NCI-H1694 treated with DMSO at 0.1 percent for 48 hours (cell line): ENCODE results near the gene CCDC187.

Experiments
- DNase-seq: peaks from one replicate; lab custom pipeline; 2025; lab: John Stamatoyannopoulos, UW

The CCDC187 gene

DNA sequence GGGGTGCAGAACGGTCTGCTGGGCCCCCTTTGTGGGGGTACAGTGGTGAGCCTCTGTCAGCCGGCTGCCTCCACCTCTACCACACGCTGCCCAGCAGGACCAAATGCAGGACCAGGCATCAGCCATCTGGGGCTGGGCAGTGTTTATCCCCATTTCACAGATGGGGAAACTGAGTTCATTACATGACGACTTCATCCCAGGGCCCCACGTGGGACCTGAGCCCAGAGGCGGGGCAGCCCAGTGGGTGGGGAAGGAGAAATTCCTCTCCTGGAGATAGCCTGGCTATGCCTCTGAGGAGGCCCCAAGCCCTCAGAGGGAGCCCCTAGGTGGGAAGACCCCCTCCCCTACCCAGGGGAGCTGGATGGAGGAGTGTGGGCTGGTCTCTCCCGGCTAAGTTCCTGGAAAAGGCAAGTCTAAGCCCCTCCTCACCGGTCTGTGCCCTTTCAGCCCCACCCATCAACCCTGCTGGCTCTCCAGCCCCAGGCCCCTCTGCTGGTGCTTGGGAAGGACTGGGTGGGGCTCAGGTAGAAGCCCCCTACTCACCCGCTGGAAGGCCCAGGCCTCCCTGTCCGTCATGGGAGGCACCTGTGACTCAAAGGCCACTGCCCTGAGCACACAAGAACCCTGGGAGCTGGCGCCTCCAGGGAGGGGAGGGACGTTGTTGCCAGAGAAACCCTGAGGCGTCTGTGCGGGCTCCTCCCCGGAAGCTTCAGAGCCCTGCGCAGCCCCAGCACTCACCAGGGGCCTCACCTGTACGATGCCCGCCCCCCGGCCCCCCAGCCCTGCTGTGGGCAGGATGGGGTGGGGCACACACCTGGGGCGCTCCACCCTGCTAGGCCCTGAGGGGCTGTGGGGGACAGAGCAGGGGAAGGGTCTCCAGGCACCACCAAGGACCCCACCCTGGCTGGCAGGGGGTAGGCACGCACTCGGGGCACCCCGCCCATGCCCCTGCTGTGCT, 7.4 kb upstream of the CCDC187 start:
- DNase-seq, result peak; percentile 45

DNA sequence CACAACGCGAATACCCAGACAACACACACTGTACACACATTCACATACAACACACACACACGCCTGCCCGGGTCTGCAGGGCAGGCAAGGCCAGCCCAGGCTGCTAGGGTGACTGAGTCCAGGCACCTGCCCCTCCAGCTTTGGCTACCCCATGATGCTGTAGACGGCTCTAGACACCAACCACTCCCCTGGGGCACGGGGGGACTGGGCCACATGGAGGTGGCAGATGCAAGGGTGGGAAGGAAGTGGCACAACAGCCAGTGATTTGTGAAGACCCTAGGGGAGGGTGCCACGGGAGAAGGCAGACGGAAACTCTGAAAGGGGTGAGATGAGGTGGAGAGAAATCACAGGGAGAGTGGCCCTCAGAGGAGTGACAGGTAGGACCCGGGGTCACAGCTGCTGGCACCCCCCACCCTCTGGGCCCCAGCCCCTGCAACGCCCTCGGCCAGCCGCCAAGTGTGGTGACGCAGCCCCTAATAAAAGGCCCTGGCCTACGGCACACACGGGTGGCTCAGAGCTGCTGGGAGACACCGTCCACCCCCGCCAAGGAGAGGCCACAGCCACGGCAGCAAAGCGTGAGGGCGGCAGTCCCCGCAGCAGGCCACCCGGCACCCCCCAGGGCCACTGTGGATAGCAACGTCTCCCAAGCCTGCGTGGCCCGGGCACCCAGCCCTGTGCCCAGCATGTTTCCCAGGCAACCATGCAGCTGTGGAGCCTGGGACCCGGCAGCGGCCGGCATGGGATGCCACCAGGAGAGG, 6.6 kb upstream of the CCDC187 start:
- peak; percentile 84 for DNase-seq

DNA sequence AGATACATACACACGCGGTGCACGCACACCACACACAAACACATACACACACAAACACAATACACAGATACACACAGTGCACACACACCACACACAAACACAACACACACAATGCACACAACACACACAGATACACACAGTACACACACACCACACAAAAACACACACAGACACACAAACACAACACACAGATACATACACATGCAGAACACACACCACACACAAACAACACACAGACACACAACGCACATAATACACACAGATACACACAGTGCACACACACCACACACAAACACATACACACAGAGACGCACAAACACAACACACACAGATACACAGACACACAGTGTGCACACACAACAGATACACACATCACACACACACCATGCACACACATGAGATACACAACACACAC, 5.9 kb upstream of the CCDC187 start:
- no peak for DNase-seq

DNA sequence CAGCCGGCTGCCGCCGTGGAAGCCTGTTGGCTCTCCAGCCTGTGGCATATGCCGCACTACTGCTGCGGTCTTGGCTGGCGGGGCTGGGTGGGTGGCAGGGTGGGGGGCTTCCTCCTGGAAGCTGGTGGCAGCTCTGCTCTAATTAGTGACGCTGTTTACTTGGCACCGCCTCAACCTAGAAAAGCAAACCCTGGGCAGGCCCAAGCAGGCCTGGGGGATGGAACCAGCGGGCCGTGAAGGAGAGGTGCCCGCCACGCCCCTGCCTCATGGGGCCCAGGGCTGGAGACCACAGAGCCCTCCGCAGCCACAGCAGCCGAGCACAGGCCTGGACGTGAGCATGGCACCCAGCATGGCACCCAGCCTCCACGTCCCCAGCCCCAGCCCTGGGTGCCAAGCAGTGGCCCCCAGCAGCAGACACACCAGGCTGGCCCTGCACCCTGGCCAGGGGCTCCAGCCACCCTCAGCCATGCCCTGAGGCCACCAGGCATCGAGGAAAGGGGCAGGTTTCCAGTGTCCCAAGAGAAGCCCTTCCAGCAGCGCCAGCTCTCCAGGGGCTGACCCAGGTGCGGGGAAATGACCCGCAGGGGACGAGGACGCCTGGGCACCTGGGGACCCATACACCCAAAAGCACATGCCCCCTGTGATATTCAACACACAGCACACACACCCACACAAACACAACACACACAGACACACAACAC, 5.4 kb upstream of the CCDC187 start:
- DNase-seq, result peak; percentile 94

DNA sequence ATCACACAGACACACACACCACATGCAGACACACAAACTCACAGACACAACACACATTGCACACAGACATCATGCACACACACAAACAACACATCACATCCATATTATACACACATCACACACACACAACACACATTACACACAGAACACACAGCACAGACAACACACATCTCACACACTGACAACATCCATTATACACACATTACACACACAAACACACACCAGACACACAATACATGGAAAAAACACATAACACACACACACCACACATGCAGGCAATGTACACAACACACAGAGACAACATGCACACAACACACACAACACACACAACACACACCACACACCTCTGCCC, 4.8 kb upstream of the CCDC187 start:
- no peak for DNase-seq

DNA sequence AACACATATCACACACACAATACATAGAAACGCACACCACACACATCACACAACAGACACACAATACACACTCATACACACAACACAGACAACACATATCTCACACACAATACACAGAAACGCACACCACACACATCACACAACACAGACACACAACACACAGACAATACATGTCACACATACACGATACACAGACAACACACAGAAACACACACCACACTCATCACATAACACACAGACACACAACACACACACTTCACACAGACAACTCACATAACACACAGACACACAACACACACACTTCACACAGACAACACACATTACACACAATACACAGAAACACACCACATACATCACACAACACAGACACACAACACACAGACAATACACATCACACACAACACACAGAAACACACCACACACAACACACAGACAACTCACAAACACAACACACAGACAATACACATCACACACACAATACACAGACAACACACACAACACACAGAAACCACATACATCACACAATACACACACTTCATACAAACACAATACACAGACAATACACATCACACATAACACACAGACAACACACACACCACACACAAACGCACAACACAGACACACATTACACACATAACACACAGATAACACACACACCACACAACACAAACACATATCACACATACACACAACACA, 4.3 kb upstream of the CCDC187 start:
- no peak for DNase-seq

DNA sequence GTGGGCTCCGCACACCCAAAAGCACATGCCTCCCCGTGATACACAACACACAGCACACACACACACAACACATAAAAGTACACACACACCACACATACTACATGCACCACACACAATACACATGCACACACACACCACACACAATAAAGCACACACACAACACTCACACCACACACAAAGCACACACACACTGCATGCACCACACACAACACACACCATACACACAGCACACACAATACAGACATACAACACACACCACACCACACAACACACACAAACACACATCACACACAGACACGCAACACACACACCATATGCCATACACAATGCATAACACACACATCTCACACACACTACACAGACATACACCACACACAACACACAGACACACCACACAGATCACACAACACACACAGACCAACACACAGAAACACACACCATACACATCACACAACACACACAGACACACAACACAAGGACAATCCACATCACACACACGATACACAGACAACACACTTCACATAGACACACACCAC, 3.4 kb upstream of the CCDC187 start:
- no peak for DNase-seq

DNA sequence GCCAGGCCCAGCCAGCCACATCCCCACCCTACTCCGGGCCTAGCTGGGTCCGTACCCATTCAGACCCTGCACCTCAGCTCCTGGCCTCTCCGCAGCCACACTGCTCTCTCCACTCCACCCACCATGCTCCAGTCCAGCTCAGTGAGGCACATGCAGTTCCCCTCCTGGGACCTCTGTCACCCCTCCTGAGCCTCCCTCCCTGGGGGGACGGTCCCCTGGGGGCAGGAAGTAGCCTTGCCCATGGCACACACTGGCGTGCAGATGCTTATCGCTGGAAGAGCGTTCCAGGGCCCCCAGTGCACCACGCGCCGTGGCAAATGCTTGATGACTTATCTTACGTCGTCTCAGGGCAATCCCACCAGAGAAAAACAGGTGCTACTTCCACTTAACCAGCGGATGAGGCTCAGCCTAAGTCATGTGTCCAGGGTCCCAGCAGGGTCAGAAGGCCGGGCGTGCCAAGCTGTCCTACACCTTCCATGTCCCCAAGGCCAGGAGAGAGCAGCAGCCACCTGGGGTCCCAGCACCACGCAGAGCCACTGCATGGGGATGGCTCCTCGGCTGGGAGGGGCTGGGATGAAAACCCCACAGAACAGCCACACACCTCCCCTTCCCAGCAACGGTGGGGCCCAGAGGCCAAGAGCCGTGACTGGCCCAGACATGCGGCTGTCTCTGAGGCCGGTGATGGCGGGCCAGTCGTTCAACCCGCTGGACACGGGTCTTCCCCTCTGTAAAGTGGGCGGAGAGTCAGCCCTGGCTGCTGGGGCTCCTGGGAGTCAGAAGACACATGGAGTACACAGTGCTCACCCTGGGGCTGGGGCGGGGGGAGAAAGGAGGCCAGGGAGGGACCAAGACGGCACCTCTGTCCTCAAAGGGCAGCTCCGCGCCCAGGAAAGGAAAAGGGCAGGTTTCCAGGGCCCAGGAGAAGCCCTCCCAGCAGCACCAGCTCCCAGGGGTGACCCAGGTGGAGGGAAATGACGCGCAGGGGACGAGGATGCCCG, 2.6 kb upstream of the CCDC187 start:
- DNase-seq, result no peak

DNA sequence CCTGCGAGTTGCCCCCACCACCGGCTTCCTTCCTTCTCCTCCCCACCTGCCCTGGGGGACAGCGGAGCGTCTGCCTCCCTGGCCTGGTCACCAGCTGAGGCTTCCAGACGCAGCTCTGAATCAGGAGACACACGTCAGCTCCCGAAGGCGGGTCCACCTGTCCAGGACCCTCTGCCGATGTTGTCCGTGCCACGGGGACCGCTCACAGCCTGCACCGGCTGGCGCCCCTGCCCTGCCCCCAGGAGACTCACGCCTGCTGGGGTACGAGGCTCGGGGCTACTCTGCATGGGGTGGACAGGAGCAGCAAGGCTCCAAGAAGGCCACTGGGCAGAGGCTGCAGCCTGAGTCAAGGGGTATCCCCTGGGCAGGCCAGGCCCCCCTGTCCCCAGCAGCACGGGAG, 1.9 kb upstream of the CCDC187 start:
- no peak for DNase-seq

DNA sequence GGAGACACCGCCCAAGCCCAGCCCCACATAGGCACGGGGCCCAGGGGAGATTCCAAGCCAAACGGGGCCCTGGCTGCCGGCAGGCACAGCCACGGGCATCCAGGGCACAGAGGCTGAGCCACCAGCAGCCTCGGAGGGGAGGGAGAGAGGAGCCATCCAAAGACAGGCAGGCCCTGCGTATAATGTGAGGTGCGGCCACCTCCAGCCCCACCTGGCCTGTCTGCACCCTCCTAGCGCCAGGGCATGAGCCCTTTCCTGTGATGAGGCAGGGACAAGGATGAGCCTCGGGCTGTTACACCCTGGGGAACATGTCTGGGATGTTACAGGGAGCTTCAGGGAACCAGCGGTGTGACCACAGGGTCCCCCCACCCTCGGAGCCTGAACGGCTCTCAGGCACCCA, 1.1 kb upstream of the CCDC187 start:
- no peak for DNase-seq

DNA sequence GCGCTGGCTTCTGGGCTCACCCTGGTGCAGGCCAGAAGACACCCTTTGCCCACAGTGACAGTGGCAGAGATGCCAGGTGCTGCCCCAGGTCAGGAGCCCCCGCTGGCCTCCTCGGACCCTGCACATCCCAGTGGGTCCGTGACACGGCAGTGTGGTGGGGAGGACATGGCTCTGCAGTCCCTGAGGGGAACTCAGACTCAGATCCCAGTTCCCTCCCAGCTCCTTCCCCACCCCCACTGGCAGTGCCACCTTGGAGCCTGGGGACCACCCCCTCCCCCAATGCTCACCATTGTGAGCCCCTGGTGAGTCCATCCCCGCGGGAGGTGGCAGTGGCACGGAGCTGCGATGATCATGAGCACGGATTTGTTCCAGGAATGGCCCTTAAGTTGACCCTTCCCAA, 562 bp upstream of the CCDC187 start:
- DNase-seq, result no peak

DNA sequence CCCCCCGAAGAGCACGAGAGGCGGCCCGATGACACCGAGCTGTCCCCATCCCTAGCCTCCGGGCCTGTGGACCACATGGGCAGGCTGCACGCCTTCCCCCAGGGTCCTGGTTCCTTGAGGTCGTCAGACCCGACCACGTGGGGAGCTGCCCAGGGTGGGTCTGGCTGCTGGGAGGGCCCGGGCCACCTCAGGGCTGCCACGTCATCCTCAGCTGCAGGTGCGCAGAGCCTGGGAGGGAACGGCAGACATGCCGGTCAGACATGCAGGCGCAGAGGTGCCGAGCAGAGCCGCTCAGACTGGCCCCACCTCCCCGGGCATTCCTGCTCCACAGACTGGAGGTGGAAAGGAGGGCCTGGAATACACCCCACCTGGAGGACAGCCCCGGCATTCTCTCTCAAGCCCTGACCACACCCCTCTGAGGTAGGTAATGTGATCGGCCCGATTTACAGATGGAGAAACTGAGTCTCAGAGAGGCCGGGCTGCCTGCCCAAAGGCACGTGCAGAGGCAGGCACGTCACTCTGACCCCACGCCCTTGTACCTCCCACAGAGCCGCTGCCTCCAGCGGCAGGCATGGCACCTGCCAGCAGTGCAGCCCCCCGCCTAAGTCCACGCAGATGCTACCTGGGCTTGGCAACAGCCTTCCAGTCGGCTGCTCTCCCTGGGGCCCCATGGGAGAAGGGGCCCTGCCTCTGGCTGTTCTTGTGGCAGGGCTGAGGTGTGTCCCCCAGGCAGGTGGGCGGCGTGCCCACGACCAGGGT, 649 bp downstream of the CCDC187 start:
- DNase-seq, result no peak

DNA sequence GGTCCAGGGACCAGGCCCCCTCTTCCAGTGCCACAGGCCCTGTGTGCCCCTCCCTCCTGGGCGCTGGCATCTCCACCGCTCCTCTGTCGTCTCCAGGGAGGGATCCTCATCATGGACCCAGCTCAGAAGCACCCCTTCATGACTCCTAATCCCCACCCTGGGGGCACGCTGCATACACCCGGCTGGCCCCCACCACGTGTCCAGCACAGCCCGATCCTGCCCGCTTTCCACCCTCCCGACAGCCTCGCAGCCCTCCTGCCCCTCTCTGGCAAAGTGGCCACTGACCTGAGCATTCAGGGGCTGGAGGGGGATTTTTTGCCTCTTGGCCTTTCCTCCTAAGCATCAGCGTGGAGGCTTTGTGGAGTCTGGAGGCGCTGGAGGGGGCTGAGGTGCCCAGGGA, 1.4 kb downstream of the CCDC187 start:
- no peak for DNase-seq

DNA sequence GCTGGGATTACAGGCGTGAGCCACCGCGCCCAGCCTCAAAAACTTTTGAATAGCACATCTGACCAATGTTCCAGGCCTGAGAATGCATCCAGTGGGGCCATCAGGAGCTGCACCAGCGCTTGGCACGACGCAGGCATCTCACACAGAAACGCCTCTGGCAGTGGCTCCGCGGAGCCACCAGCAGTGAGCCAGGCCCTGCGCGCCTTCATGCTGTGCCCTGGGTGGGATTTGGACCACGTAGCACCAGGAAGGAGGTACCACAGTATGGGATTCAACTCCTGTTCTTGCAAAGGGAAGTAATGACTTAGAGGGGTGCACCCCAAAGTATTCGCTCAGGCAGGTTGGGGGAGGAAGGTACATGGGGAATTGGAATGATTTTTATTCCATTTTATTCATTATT, 3.0 kb downstream of the CCDC187 start:
- DNase-seq, result no peak

DNA sequence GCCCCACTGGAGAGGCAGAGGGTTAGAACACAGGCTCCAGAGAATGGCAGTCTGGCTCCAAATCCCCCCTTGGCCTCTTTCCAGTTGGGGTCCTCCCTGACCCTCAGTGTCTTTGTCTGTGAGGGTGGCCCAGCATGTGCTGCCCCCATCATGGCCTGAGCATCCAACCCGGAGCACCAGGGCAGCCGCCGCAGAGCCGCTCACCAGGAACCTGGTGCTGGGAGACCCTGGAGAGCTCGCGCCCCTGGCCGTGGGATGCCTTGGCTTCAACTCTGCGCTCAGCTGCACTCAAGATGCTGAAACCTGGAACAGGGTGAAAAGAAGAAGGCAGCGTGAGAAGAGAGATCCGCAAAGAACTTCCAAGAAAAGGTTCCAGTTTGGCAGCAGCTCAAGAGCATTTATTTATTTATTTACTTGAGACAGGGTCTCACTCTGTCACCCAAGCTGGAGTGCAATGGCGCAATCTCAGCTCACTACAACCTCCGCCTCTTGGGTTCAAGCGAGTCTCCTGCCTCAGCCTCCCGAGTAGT, 3.8 kb downstream of the CCDC187 start:
- no peak for DNase-seq

DNA sequence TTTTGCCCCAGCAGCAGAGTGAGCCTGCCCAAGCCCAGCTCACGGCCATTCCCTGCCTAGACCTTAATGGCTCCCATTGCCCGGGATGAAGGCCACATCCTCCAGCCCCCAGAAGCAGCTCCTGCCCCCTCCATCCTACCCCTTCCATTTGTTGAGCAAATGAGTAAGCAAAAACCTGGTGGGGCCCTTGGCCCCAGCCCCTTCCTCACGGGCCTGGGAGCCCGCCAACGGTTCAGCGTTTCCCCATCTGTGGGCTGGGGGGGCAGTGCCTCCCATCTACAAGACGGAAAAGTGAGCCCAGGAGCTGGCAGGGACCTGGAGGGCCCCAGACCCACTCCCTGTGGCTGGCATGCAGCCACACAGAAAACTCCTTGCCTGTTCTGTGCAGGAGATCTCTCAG, 4.4 kb downstream of the CCDC187 start:
- DNase-seq, result no peak

DNA sequence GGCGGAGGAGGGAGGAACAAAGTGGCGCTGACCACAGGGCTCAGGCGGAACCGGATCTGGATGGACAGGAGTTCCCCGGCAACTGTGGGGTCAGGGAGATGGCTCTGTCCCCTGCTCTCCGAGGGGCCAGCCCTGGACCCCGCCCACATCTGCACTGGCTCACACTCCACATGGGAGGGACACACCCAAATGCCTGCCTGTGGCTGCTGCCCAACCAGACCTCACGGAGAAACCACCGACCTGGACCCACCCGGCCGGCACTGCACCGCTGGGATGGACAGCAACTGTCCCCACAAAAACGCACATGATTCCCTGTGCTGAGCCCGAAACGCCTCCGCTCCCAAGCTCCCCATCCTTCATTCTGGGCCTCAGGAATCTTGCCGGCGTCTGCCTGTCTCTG, 4.8 kb downstream of the CCDC187 start:
- DNase-seq, result no peak

DNA sequence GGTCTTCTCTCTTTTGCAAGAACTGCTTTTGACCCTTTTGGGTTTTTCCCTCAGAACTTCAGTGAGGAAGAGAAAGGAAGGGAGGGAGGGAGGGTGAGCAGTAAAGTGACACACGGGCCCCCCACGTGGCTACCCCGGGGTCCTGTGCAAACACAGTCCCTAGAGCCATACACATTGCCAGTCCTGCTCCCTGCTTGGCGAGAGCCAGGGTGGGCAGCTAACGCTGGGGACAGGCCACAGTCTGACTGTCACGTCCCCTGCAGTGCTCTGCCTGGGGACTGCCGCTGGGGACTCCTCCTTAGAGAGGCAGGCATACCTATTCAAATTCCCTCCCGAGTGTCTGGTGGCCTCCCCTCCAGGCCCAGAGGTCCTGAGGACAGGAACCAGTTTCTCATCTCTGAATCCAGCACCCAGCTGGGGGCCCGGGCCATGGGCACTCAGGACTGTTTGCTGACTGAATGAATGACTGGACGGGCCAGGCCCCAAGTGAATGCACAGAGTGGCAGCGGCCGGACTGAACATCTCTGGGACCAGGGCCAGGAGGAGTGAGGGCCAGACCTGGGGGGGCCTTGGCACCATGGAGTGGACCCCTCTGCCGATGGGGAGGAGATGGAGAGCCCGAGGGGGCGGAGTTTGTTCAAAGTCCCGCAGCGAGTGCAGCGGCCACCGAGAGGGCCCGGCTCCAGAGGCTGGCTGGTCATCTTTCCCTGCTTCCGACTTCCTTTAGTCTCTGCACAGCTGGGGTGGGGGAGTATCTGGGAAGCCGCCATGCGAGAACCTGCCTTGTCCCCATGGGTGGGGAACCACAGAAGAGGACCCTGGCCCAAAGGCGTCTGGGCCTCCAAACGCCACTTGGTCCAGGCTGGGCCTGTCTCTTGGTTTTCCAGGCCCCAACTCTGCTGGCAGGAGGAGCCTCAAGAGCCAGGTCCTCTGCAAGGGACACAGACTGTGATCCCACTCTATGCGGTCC, 5.8 kb downstream of the CCDC187 start:
- no peak for DNase-seq
